NCI-H526 treated with DMSO at 0.1 percent for 48 hours (cell line): ENCODE results near the gene NPHP4.
"Not testable (repeated sequence)": the region's sequence is repeated elsewhere in the genome, so short reads cannot be mapped to it uniquely, and the experiment has no call there.

Source experiments
- DNase-seq: peaks from one replicate; lab custom pipeline; 2025; lab: John Stamatoyannopoulos, UW

Gene NPHP4

DNA sequence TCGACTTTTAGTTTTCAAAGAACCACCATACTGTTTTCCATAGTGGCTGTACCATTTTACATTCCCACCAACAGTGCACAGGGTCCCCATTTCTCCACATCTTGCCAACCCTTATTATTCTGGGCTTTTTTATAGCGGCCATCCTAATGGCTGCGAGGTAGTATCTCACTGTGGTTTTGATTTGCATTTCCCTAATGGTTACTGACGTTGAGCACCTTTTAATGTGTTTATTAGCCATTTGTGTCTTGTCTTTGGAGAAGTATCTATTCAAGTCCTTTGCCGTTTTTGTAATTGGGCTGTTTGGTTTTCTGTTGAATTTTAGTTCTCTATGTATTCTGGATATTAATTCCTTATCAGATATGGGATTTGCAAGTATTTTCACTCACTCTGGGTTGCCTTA is 31.1 kb upstream of the NPHP4 start:
- DNase-seq = no peak

GRCh38 chr1:6022193-6022592 is 30.0 kb upstream of the NPHP4 start:
- DNase-seq = no peak

GRCh38 chr1:6019166-6019845 is 27.1 kb upstream of the NPHP4 start:
- DNase-seq = no peak

DNA sequence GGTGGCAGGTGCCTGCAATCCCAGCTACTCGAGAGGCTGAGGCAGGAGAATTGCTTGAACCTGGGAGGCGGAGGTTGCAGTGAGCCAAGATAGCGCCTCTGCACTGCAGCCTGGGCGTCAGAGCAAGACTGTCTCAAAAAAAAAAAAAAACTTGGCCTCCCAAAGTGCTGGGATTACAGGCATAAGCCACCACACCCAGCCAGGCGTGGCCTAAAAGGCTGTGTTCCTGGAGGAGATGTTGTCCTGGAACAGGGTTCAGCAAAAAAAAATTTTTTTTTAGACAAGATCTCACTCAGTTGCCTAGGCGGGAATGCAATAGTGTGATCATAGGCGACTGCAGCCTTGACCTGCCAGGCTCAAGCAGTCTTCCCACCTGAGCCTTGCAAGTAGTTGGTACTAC is 25.4 kb upstream of the NPHP4 start:
- not testable (repeated sequence) for DNase-seq

GRCh38 chr1:6016191-6016865 is 24.1 kb upstream of the NPHP4 start:
- no peak for DNase-seq

DNA sequence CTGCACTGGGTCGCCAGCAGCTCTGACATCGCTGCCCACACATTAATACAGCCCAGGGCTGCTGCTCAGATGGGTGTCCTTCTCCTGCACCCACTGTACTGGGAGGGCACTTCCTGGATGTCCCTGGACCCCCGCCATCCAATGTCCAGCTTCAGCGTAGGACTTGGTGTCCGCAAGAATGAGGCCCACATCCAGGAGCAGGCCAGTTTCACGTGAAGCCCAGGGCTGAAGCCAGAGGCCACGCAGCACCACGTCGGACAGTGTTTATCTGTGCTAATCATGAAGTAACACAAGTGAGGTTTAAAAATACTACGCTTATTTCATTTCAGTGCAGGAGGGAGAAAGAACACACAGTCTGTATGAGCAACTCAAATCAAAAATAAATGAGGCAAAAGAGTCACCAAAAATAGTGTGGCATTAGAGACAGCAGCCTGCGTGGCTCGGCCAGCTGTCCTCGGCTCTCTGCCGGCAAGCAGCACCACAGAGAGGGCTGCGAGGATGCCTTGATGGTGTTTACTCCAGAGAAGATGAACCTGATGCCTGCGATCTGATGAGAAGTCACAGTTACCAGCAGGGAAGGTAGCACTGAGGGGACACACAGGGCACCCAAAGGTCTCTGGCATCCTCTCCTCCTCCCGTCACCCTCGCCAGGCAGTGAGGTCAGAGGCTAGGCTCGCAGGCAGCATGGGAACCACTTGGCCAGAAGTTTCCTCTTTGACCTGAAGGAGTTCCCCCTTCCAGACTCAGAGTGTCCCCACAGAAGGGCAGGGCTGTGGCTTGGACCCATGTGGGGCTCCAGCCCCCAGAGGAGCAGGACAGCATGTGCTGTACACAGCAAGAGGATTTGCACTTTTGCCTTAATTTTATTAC is 22.1 kb upstream of the NPHP4 start:
- DNase-seq = no peak

DNA sequence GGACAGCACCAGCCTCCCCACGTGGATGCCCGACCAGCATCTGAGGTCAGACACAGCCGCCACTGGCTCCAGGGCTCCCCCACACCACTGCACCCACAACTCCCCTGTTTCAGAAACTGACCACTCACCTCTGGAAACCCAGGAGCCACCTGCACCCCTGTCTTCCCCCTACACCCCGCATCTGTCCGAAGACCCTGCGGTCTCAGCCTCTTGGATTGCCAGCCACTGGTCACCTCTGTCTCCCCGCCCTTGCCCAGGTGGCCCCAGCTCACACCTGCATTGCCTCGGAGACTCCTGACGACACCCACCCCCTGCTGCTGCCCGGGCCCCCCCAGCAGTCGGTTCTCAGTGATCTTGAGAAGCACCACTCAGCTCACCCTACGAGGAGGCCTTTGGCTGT is 21.3 kb upstream of the NPHP4 start:
- no peak for DNase-seq

GRCh38 chr1:6012529-6013318 is 20.5 kb upstream of the NPHP4 start:
- no peak for DNase-seq

- no peak for DNase-seq
Observed at GRCh38 chr1:6011946-6012258, 19.7 kb upstream of the NPHP4 start.

DNA sequence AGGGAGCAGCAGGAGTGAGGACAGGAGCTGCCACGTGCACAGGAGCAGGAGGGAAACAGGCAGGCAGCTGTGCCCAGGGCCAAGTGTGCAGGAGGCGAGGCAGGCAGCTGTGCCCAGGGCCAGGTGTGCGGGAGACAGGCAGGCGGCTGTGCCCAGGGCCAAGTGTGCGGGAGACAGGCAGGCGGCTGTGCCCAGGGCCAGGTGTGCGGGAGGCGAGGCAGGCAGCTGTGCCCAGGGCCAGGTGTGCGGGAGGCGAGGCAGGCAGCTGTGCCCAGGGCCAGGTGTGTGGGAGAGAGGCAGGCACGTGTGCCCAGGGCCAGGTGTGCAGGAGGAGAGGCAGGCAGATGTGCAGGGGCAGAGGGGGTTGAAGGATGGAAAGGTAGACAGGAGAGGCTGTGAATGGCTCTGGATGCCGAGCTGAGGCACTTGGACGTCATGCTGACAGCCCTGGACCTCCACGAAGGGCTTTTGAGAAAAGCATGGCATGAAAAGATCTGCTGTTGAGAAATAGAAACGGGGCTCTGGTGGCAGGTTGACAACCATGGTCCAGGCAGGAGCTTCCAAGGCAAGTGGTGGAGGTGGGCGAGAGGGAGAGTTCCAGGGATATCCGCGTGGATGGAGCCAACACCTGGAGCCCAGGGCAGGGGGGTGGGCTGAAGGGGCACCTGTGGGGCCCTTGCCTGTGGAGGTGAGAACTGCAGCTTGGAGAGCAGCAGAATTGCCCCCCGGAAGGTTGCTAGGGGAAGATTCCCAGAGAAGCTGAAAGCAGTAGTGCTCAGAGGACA is 19.1 kb upstream of the NPHP4 start:
- DNase-seq = no peak

DNA sequence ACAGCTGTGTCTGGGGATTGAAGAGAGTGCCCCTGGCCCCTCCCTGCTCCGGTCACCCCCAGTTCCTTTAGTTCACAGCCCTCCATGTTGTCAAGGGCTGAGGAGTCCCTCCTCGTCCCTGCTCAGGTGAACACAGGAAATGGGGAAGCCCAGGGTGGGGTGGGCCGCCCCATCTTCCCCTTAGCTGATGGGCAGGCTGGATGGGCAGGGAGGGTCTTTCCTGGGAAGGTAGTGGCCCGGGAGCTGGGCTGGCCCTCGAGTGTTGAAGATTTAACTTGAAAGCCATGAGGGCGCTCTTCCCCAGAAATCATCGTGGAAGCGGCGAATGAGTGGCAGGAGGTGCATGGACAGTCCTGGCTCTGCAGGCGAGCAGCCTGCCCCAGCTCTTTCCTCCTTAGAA is 18.3 kb upstream of the NPHP4 start:
- no peak for DNase-seq

- DNase-seq = no peak
Observed at GRCh38 chr1:6009120-6010040, 17.2 kb upstream of the NPHP4 start.

DNA sequence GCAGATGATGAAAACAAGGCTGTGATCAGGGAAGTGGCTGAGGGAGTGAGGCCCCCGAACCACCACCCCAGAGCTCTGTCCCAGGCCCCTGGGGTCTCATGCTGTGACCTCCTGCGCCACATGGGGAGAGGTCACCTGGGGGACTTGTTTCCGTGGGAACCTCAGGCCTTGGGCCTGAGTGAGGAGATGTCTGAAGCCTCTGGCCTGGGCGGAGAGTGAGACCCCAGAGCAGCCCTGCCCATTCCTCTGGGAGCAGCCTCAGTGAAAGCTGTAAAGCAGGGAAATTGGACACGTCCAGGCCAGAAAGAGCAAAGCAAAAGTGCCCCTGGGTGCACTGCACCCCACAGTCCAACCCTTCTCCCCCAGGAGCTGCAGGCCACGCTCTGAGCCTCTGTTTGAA is 16.5 kb upstream of the NPHP4 start:
- no peak for DNase-seq

DNA sequence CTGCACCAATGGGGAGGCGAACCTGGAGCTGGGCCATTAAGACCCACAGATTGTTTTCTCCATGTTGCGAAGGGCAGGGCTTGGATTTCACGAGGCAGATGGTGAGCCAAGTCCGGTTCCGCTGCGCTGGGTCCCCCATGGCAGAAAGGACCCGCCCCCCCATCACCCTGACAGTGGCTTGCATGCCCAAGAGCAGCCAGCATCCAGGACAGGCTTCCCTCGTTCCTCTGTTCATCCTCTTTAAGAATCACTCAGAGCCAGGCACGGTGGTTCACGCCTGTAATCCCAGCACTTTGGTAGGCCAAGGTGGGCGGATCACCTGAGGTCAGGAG is 15.8 kb upstream of the NPHP4 start:
- DNase-seq = no peak

- no peak for DNase-seq
Observed at GRCh38 chr1:6007318-6008083, 15.3 kb upstream of the NPHP4 start.

GRCh38 chr1:6006882-6007281 is 14.7 kb upstream of the NPHP4 start:
- no peak for DNase-seq

GRCh38 chr1:6005276-6005917 is 13.2 kb upstream of the NPHP4 start:
- DNase-seq = no peak

GRCh38 chr1:6004412-6005123 is 12.3 kb upstream of the NPHP4 start:
- DNase-seq = no peak
